Liver (tissue), 2 donors: ENCODE data around the gene TEC.

ENCODE experiments used
- CTCF ChIP-seq: fragments of 150-350 bp; IDR thresholded peaks from 2 replicates; pipeline ENCODE4 v1.5.1; 2017; ENCODE audit warnings: improper control_type of control experiment, low read depth, low read length; ENCODE audit not compliant: missing input control
- YY1 ChIP-seq: IDR thresholded peaks from 2 replicates; pipeline ENCODE4 v1.6.1; 2016; ENCODE audit warnings: antibody characterized with exemption, mild to moderate bottlenecking
- donor health status: healthy.

DNA sequence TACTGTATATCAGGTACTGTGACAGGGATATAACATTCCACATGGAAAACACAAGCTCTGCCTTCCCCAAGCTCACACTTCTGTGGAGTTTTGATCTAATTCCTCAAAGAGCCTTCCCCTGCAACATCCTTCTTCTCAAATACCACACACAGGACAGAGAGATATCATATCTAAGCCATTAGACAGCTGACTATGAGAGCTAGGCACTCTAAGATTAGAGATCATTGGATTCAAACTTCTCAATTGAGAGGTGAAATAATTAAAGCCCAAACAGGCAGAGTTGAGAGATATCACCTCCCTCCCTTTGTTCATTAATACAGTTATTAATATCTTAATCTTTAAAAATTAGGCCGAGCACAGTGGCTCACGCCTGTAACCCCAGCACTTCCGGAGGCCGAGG is 25.0 kb downstream of the TEC start:
- TF ChIP-seq CTCF, result no peak
- TF ChIP-seq YY1, result no peak
